Measurements from ENCODE around the gene MBD4.
A peak's percentile ranks its signal among the peaks of the same experiment; 100 is the strongest.

MBD4 gene

GRCh38 chr3:129419476-129419875 lies 20.3 kb downstream of the MBD4 start:
- H2BK5ac ChIP-seq (ENCODE audit: low read length): no peak overlapping the region
- H3K18ac ChIP-seq (ENCODE audit: low read length): no peak overlapping the region
- H3K36me3 ChIP-seq (replicated peaks in 1 of 2; ENCODE audit: control insufficient read depth in 2 of 2, insufficient read depth in 2 of 2, low read length in 2 of 2): no peaks in the 10 kb centered on the region
- no peak overlapping the region for H2BK12ac ChIP-seq (ENCODE audit: low read length)
- H3K4me1 ChIP-seq (ENCODE audit: control insufficient read depth in 2 of 2, insufficient read depth in 1 of 2, low read depth in 1 of 2, low read length in 2 of 2): peaks cover 0 to 1% of the 10 kb centered on the region in 2 donors
- H4K8ac ChIP-seq (ENCODE audit: low read depth, low read length): no peak overlapping the region
- no peak overlapping the region for H4K91ac ChIP-seq (ENCODE audit: low read depth, low read length, poor library complexity)
- no peak for DNase-seq (ENCODE audit: low spot score)
- no peaks in the 10 kb centered on the region for H3K79me1 ChIP-seq (ENCODE audit: low read depth, low read length)
- H2BK15ac ChIP-seq (ENCODE audit: low read length): no peak overlapping the region
- peak overlapping the region; percentile 44 for H3K9ac ChIP-seq (ENCODE audit: low read depth, low read length, poor library complexity)
- no CpG with 5 or more reads among the region's 4 CpGs for WGBS, 2 donors (ENCODE audit: extremely low coverage in 2 of 2, insufficient read length in 2 of 2, insufficient replicate concordance in 1 of 2)
- H2AK5ac ChIP-seq (ENCODE audit: low read depth, low read length): no peak overlapping the region
- no peaks in the 10 kb centered on the region for H3K9me3 ChIP-seq (replicated peaks in 1 of 2; ENCODE audit: control insufficient read depth in 2 of 2, insufficient read depth in 1 of 2, low read depth in 1 of 2, low read length in 2 of 2)
- no peak overlapping the region for H2AFZ ChIP-seq (ENCODE audit: low read length)
- no peak overlapping the region for H3K4ac ChIP-seq (ENCODE audit: low read length)
- no peak overlapping the region for H3K4me2 ChIP-seq (ENCODE audit: insufficient read depth, low read length, poor library complexity, severe bottlenecking)
- H3K27ac ChIP-seq (replicated peaks; ENCODE audit: low read length): no peak overlapping the region
- no peaks in the 10 kb centered on the region for H3K27me3 ChIP-seq (ENCODE audit: control insufficient read depth in 3 of 3, insufficient read depth in 3 of 3, low read depth in 1 of 3, low read length in 3 of 3)
- no peak overlapping the region for H2BK120ac ChIP-seq (ENCODE audit: low read depth, low read length)
- H3K23ac ChIP-seq (ENCODE audit: low read depth, low read length, poor library complexity): no peak overlapping the region
- no peak overlapping the region for H3K14ac ChIP-seq (ENCODE audit: low read length)
- no peak overlapping the region for H3K4me3 ChIP-seq (ENCODE audit: low read length in 2 of 2)

- DNase-seq (ENCODE audit: low spot score): no peak
- no peak overlapping the region for H2BK15ac ChIP-seq (ENCODE audit: low read length)
- H3K14ac ChIP-seq (ENCODE audit: low read length): no peak overlapping the region
- H3K4me2 ChIP-seq (ENCODE audit: insufficient read depth, low read length, poor library complexity, severe bottlenecking): no peak overlapping the region
- no peak overlapping the region for H2AFZ ChIP-seq (ENCODE audit: low read length)
- peak overlapping the region; percentile 4 for H2BK5ac ChIP-seq (ENCODE audit: low read length)
- no peak overlapping the region for H3K4ac ChIP-seq (ENCODE audit: low read length)
- no peak overlapping the region for H2BK12ac ChIP-seq (ENCODE audit: low read length)
- WGBS, 2 donors (ENCODE audit: extremely low coverage in 2 of 2, insufficient read length in 2 of 2, insufficient replicate concordance in 1 of 2): no CpG with 5 or more reads among the region's 14 CpGs
- H2AK5ac ChIP-seq (ENCODE audit: low read depth, low read length): no peak overlapping the region
- no peak overlapping the region for H3K4me3 ChIP-seq (ENCODE audit: low read length in 2 of 2)
- H3K79me1 ChIP-seq (ENCODE audit: low read depth, low read length): no peaks in the 10 kb centered on the region
- no peaks in the 10 kb centered on the region for H3K9me3 ChIP-seq (replicated peaks in 1 of 2; ENCODE audit: control insufficient read depth in 2 of 2, insufficient read depth in 1 of 2, low read depth in 1 of 2, low read length in 2 of 2)
- no peaks in the 10 kb centered on the region for H3K27me3 ChIP-seq (ENCODE audit: control insufficient read depth in 3 of 3, insufficient read depth in 3 of 3, low read depth in 1 of 3, low read length in 3 of 3)
- H3K36me3 ChIP-seq (replicated peaks in 1 of 2; ENCODE audit: control insufficient read depth in 2 of 2, insufficient read depth in 2 of 2, low read length in 2 of 2): no peaks in the 10 kb centered on the region
- no peak overlapping the region for H4K8ac ChIP-seq (ENCODE audit: low read depth, low read length)
- H4K91ac ChIP-seq (ENCODE audit: low read depth, low read length, poor library complexity): no peak overlapping the region
- no peak overlapping the region for H3K27ac ChIP-seq (replicated peaks; ENCODE audit: low read length)
- no peak overlapping the region for H2BK120ac ChIP-seq (ENCODE audit: low read depth, low read length)
- no peaks in the 10 kb centered on the region for H3K4me1 ChIP-seq (ENCODE audit: control insufficient read depth in 2 of 2, insufficient read depth in 1 of 2, low read depth in 1 of 2, low read length in 2 of 2)
- no peak overlapping the region for H3K23ac ChIP-seq (ENCODE audit: low read depth, low read length, poor library complexity)
- no peak overlapping the region for H3K18ac ChIP-seq (ENCODE audit: low read length)
- H3K9ac ChIP-seq (ENCODE audit: low read depth, low read length, poor library complexity): no peak overlapping the region
Observed at GRCh38 chr3:129418041-129418973, 21.4 kb downstream of the MBD4 start.

GRCh38 chr3:129417326-129417725 lies 22.4 kb downstream of the MBD4 start:
- H2AFZ ChIP-seq (ENCODE audit: low read length): no peak overlapping the region
- no peak overlapping the region for H2BK15ac ChIP-seq (ENCODE audit: low read length)
- H2BK12ac ChIP-seq (ENCODE audit: low read length): no peak overlapping the region
- no peaks in the 10 kb centered on the region for H3K79me1 ChIP-seq (ENCODE audit: low read depth, low read length)
- no peak overlapping the region for H2AK5ac ChIP-seq (ENCODE audit: low read depth, low read length)
- H3K27ac ChIP-seq (replicated peaks; ENCODE audit: low read length): no peak overlapping the region
- no peak overlapping the region for H3K4me3 ChIP-seq (ENCODE audit: low read length in 2 of 2)
- H2BK5ac ChIP-seq (ENCODE audit: low read length): no peak overlapping the region
- H3K4me1 ChIP-seq (ENCODE audit: control insufficient read depth in 2 of 2, insufficient read depth in 1 of 2, low read depth in 1 of 2, low read length in 2 of 2): no peaks in the 10 kb centered on the region
- H3K4ac ChIP-seq (ENCODE audit: low read length): no peak overlapping the region
- no peak overlapping the region for H4K8ac ChIP-seq (ENCODE audit: low read depth, low read length)
- no peaks in the 10 kb centered on the region for H3K9me3 ChIP-seq (replicated peaks in 1 of 2; ENCODE audit: control insufficient read depth in 2 of 2, insufficient read depth in 1 of 2, low read depth in 1 of 2, low read length in 2 of 2)
- H3K14ac ChIP-seq (ENCODE audit: low read length): no peak overlapping the region
- DNase-seq (ENCODE audit: low spot score): no peak
- H3K18ac ChIP-seq (ENCODE audit: low read length): no peak overlapping the region
- WGBS, 2 donors (ENCODE audit: extremely low coverage in 2 of 2, insufficient read length in 2 of 2, insufficient replicate concordance in 1 of 2): no CpG with 5 or more reads among the region's 1 CpG
- no peak overlapping the region for H3K23ac ChIP-seq (ENCODE audit: low read depth, low read length, poor library complexity)
- no peaks in the 10 kb centered on the region for H3K27me3 ChIP-seq (ENCODE audit: control insufficient read depth in 3 of 3, insufficient read depth in 3 of 3, low read depth in 1 of 3, low read length in 3 of 3)
- H3K36me3 ChIP-seq (replicated peaks in 1 of 2; ENCODE audit: control insufficient read depth in 2 of 2, insufficient read depth in 2 of 2, low read length in 2 of 2): no peaks in the 10 kb centered on the region
- H3K9ac ChIP-seq (ENCODE audit: low read depth, low read length, poor library complexity): no peak overlapping the region
- no peak overlapping the region for H3K4me2 ChIP-seq (ENCODE audit: insufficient read depth, low read length, poor library complexity, severe bottlenecking)
- H2BK120ac ChIP-seq (ENCODE audit: low read depth, low read length): no peak overlapping the region
- H4K91ac ChIP-seq (ENCODE audit: low read depth, low read length, poor library complexity): no peak overlapping the region

- no CpG with 5 or more reads among the region's 4 CpGs for WGBS, 2 donors (ENCODE audit: extremely low coverage in 2 of 2, insufficient read length in 2 of 2, insufficient replicate concordance in 1 of 2)
- Histone ChIP-seq H2AFZ (ENCODE audit: low read length) (no peak overlapping the region), H3K14ac (ENCODE audit: low read length) (no peak overlapping the region), H4K91ac (ENCODE audit: low read depth, low read length, poor library complexity) (no peak overlapping the region), H2BK15ac (ENCODE audit: low read length) (no peak overlapping the region), H2BK12ac (ENCODE audit: low read length) (no peak overlapping the region), H3K36me3 (replicated peaks in 1 of 2; ENCODE audit: control insufficient read depth in 2 of 2, insufficient read depth in 2 of 2, low read length in 2 of 2) (no peaks in the 10 kb centered on the region), H3K18ac (ENCODE audit: low read length) (no peak overlapping the region), H3K9ac (ENCODE audit: low read depth, low read length, poor library complexity) (no peak overlapping the region), H3K23ac (ENCODE audit: low read depth, low read length, poor library complexity) (no peak overlapping the region), H3K79me1 (ENCODE audit: low read depth, low read length) (no peaks in the 10 kb centered on the region), H2BK120ac (ENCODE audit: low read depth, low read length) (no peak overlapping the region), H2AK5ac (ENCODE audit: low read depth, low read length) (no peak overlapping the region), H2BK5ac (ENCODE audit: low read length) (no peak overlapping the region), H3K4me1 (ENCODE audit: control insufficient read depth in 2 of 2, insufficient read depth in 1 of 2, low read depth in 1 of 2, low read length in 2 of 2) (no peaks in the 10 kb centered on the region), H3K4me2 (ENCODE audit: insufficient read depth, low read length, poor library complexity, severe bottlenecking) (no peak overlapping the region), H3K4me3 (ENCODE audit: low read length in 2 of 2) (no peak overlapping the region), H3K27ac (replicated peaks; ENCODE audit: low read length) (no peak overlapping the region), H4K8ac (ENCODE audit: low read depth, low read length) (no peak overlapping the region), H3K4ac (ENCODE audit: low read length) (no peak overlapping the region), H3K27me3 (ENCODE audit: control insufficient read depth in 3 of 3, insufficient read depth in 3 of 3, low read depth in 1 of 3, low read length in 3 of 3) (no peaks in the 10 kb centered on the region), H3K9me3 (replicated peaks in 1 of 2; ENCODE audit: control insufficient read depth in 2 of 2, insufficient read depth in 1 of 2, low read depth in 1 of 2, low read length in 2 of 2) (no peaks in the 10 kb centered on the region)
- no peak for DNase-seq (ENCODE audit: low spot score)
Observed at GRCh38 chr3:129416415-129416814, 23.3 kb downstream of the MBD4 start.
